Activated naive CD8-positive, alpha-beta T cell treated with anti-CD3 and anti-CD28 coated beads for 36 hours (primary cell): ENCODE results near the gene TRIP4. TPM values are rescaled to one million over a fixed set of nuclear protein-coding genes. Genes with fewer than 3 reads are reported as not detected.

Source experiments
- DNase-seq: peaks from one replicate; pipeline ENCODE4 v3.0.0; 2021
- H3K27ac Mint-ChIP-seq: one replicate; pipeline ENCODE4 v1.8.0; 2022; ENCODE audit warnings: mild to moderate bottlenecking, moderate library complexity, mixed read lengths
- H3K27me3 Mint-ChIP-seq: one replicate; pipeline ENCODE4 v1.8.0; 2022; ENCODE audit warnings: mild to moderate bottlenecking, mixed read lengths
- H3K36me3 Mint-ChIP-seq: one replicate; pipeline ENCODE4 v1.8.0; 2021; ENCODE audit warnings: mild to moderate bottlenecking, mixed read lengths
- H3K4me1 Mint-ChIP-seq: one replicate; pipeline ENCODE4 v1.8.0; 2021; ENCODE audit warnings: mixed read lengths
- H3K4me3 Mint-ChIP-seq: one replicate; pipeline ENCODE4 v1.8.0; 2022; ENCODE audit warnings: mild to moderate bottlenecking, moderate library complexity, mixed read lengths
- H3K9me3 Mint-ChIP-seq: one replicate; pipeline ENCODE4 v1.8.0; 2022; ENCODE audit warnings: mixed read lengths
- total RNA-seq, 2 experiments: library from RNA; stranded (reverse); gene quantifications; one replicate each; pipeline ENCODE4 v1.2.3, GENCODE V29; 2021

Gene TRIP4
- total RNA-seq, 2 experiments from 2014 or later = 18.0 to 18.4 TPM

GRCh38 chr15:64454282-64454681, 66.6 kb downstream of the TRIP4 start:
- Mint-ChIP-seq H3K4me1 (peaks cover 57% of the 10 kb centered on the region), H3K27me3 (no peaks in the 10 kb centered on the region), H3K27ac (no peak overlapping the region), H3K9me3 (no peaks in the 10 kb centered on the region), H3K4me3 (no peak overlapping the region), H3K36me3 (peaks cover 2% of the 10 kb centered on the region)
- DNase-seq = no peak

- Mint-ChIP-seq H3K27me3 (no peaks in the 10 kb centered on the region), H3K27ac (peak overlapping the region; percentile 87), H3K36me3 (peaks cover 2% of the 10 kb centered on the region), H3K4me3 (no peak overlapping the region), H3K9me3 (no peaks in the 10 kb centered on the region), H3K4me1 (peaks cover 57% of the 10 kb centered on the region)
- no peak for DNase-seq
Measured at GRCh38 chr15:64455961-64456371, 68.3 kb downstream of the TRIP4 start.

DNA sequence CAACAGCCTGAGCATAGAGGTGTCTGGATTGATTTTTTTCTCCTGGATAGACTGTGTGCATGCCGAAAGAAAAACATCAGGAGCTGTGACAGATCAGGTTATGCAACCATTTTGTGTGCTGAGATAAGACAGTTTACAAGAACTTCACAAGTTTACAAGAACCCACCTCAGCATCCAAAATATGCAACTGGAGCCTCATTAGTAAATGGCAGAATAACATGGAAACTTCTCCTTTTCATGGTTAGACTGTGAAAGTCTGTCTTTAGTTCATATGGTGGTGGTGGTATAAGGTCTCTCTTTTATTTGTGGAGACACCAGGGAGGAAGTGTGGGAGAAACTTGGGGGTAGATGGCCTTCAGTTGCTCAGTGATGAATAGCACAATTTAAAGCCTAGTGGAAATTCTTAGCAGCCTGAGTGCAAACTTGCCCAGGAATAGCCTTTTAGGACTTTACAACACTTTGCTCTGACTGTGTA, 69.0 kb downstream of the TRIP4 start:
- Mint-ChIP-seq H3K9me3 (no peaks in the 10 kb centered on the region), H3K27me3 (no peaks in the 10 kb centered on the region), H3K27ac (peak overlapping the region; percentile 87), H3K4me3 (peak overlapping the region; percentile 11), H3K36me3 (peaks cover 7% of the 10 kb centered on the region), H3K4me1 (peaks cover 61% of the 10 kb centered on the region)
- no peak for DNase-seq

DNA sequence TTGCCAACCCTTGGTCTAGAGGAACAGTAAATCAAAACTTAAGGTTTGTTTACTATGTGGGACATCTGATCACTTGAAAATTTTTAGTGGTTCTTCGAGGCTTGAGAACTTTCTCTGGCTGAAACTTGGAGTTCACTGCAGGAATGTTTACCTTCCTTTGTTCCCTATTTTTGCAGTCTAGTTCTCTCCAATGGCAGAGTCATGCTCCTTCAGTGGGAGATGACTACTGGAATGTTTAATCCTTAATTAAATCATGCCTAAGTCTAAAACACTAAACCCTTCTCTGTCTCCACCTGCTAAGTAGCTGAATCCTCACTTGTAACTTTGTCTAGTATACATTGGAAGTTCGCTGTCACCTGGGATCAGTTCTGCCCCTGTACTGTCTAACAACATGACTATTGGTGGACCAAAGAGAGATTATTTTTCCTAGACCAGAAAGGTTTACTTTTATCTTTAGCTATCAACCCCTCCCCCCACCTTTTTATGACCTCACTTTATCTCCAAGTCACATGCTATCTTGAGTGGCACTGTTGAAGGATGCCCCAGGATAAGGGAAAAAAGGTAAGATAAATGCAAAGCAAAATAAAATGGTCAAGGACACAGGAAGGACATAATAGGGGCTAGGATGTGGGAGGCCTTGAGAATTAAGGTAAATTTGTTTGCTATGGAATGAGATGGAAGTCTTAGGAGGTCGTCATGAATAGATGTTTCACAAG, 71.6 kb downstream of the TRIP4 start:
- Mint-ChIP-seq H3K27ac (peak overlapping the region; percentile 94), H3K9me3 (no peaks in the 10 kb centered on the region), H3K4me1 (peaks cover 75% of the 10 kb centered on the region), H3K4me3 (peak overlapping the region; percentile 90), H3K36me3 (peaks cover 26% of the 10 kb centered on the region), H3K27me3 (no peaks in the 10 kb centered on the region)
- no peak for DNase-seq

GRCh38 chr15:64460206-64460723, 72.6 kb downstream of the TRIP4 start, which contains the start of gene ZNF609:
Gene ZNF609, plus strand, starts transcription at chr15:64460578. Its CDS starts 38,842 bp downstream, at chr15:64499420.
- Mint-ChIP-seq H3K4me3 (peak within 1 kb of the TSS; percentile 90), H3K9me3 (no peaks in the 10 kb centered on the region), H3K36me3 (peaks cover 35% of the 10 kb centered on the region), H3K4me1 (peaks cover 77% of the 10 kb centered on the region), H3K27ac (peak within 1 kb of the TSS; percentile 94), H3K27me3 (no peaks in the 10 kb centered on the region)
- DNase-seq = peak; percentile 91

- no peaks in the 10 kb centered on the region for H3K27me3 Mint-ChIP-seq
- peak overlapping the region; percentile 87 for H3K4me3 Mint-ChIP-seq
- peak; percentile 35 for DNase-seq
- H3K27ac Mint-ChIP-seq = peak overlapping the region; percentile 91
- no peaks in the 10 kb centered on the region for H3K9me3 Mint-ChIP-seq
- H3K36me3 Mint-ChIP-seq = peaks cover 36% of the 10 kb centered on the region
- H3K4me1 Mint-ChIP-seq = peaks cover 74% of the 10 kb centered on the region
Measured at GRCh38 chr15:64460724-64461720, 73.4 kb downstream of the TRIP4 start.

DNA sequence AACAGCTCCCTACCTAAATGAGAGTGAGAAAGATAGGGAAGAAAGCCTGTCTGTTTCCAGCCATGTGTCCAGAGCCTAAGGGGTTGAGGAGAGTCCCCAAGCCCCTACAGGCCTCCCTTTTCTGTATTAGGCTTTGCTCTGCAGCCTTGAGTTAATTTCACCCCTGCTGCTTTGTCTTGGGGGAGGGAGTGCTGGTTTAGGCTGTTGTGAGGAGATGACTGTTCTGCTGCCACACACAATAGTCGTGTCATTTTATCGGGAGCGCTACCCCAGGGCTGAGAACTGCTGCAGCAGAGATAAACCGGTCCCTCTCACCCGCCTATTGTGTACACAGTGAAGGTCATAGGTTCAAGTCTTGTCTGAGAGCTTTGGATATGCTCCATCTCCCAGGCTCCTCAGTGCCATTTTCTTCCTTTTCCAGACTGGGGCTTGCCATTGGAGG, 74.1 kb downstream of the TRIP4 start:
- peak overlapping the region; percentile 91 for H3K27ac Mint-ChIP-seq
- peaks cover 74% of the 10 kb centered on the region for H3K4me1 Mint-ChIP-seq
- no peaks in the 10 kb centered on the region for H3K27me3 Mint-ChIP-seq
- H3K36me3 Mint-ChIP-seq = peaks cover 37% of the 10 kb centered on the region
- H3K4me3 Mint-ChIP-seq = peak overlapping the region; percentile 87
- no peaks in the 10 kb centered on the region for H3K9me3 Mint-ChIP-seq
- peak; percentile 30 for DNase-seq

GRCh38 chr15:64462492-64462891, 74.9 kb downstream of the TRIP4 start:
- peak overlapping the region; percentile 87 for H3K4me3 Mint-ChIP-seq
- H3K27ac Mint-ChIP-seq = no peak overlapping the region

DNA sequence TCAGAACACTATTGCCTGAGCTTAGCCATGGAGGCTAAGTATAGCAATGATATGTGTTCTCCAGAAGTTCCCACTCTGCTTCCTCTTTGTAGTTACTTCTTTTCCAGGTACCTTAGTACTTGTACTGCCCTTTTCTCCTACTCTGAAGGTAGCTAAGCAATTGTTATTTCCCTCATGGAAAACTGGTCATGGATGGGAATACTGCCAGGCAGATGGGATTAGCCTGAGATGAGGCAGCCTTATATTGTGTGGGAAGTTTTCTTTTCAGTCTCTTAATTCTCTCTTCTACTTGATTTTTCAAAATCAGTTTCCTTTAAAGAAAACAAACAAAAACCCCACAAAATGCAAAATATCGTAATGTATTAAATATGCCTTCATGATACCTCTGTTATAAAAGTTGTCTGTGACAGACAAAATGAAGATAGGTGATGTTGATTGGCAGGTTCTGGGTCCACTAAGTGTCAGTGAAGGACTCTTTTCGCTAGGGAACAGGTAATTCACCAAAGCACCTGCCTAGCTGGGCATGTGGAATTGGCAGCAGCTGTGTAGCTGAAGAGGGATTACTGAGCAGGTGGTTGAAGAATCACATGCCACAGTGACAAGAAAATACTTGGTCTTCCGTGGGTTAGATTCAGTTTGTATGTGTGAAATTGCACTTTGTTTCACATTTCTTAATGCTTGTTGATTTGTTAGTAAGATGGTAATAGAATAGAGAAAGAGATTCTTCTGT, 76.8 kb downstream of the TRIP4 start:
- Mint-ChIP-seq H3K4me1 (peaks cover 68% of the 10 kb centered on the region), H3K36me3 (peaks cover 48% of the 10 kb centered on the region), H3K9me3 (no peaks in the 10 kb centered on the region), H3K4me3 (peak overlapping the region; percentile 5), H3K27ac (peak overlapping the region; percentile 25), H3K27me3 (no peaks in the 10 kb centered on the region)
- DNase-seq = no peak

More at GRCh38 chr15:64462492-64462891, 74.9 kb downstream of the TRIP4 start:
- H3K4me1 Mint-ChIP-seq = peaks cover 74% of the 10 kb centered on the region
- peaks cover 37% of the 10 kb centered on the region for H3K36me3 Mint-ChIP-seq
- H3K9me3 Mint-ChIP-seq = no peaks in the 10 kb centered on the region
- H3K27me3 Mint-ChIP-seq = no peaks in the 10 kb centered on the region
- no peak for DNase-seq

- Mint-ChIP-seq H3K4me1 (peaks cover 64% of the 10 kb centered on the region), H3K27ac (peak overlapping the region; percentile 26), H3K36me3 (peaks cover 48% of the 10 kb centered on the region)
Measured at GRCh38 chr15:64466408-64467141, 78.9 kb downstream of the TRIP4 start.

GRCh38 chr15:64472161-64472560, 84.5 kb downstream of the TRIP4 start:
- Mint-ChIP-seq H3K27ac (no peak overlapping the region), H3K27me3 (no peaks in the 10 kb centered on the region), H3K9me3 (no peaks in the 10 kb centered on the region), H3K36me3 (peaks cover 32% of the 10 kb centered on the region), H3K4me1 (peaks cover 44% of the 10 kb centered on the region), H3K4me3 (no peak overlapping the region)
- DNase-seq = no peak

More at GRCh38 chr15:64466408-64467141, 78.9 kb downstream of the TRIP4 start:
- DNase-seq = no peak
- no peaks in the 10 kb centered on the region for H3K27me3 Mint-ChIP-seq
- no peaks in the 10 kb centered on the region for H3K9me3 Mint-ChIP-seq
- H3K4me3 Mint-ChIP-seq = no peak overlapping the region

GRCh38 chr15:64474846-64475245, 87.2 kb downstream of the TRIP4 start:
- no peak overlapping the region for H3K4me3 Mint-ChIP-seq
- no peaks in the 10 kb centered on the region for H3K27me3 Mint-ChIP-seq
- H3K4me1 Mint-ChIP-seq = peaks cover 35% of the 10 kb centered on the region

GRCh38 chr15:64476550-64476949, 88.9 kb downstream of the TRIP4 start:
- H3K27me3 Mint-ChIP-seq = no peaks in the 10 kb centered on the region
- H3K4me3 Mint-ChIP-seq = no peak overlapping the region
- no peaks in the 10 kb centered on the region for H3K9me3 Mint-ChIP-seq
- DNase-seq = no peak
- peak overlapping the region; percentile 6 for H3K27ac Mint-ChIP-seq
- H3K4me1 Mint-ChIP-seq = peaks cover 36% of the 10 kb centered on the region
- H3K36me3 Mint-ChIP-seq = peaks cover 20% of the 10 kb centered on the region

More at GRCh38 chr15:64474846-64475245, 87.2 kb downstream of the TRIP4 start:
- DNase-seq = no peak
- Mint-ChIP-seq H3K36me3 (peaks cover 21% of the 10 kb centered on the region), H3K27ac (no peak overlapping the region), H3K9me3 (no peaks in the 10 kb centered on the region)

- H3K9me3 Mint-ChIP-seq = no peaks in the 10 kb centered on the region
- no peaks in the 10 kb centered on the region for H3K27me3 Mint-ChIP-seq
- no peak overlapping the region for H3K4me3 Mint-ChIP-seq
- no peak for DNase-seq
- H3K27ac Mint-ChIP-seq = no peak overlapping the region
- H3K4me1 Mint-ChIP-seq = peaks cover 35% of the 10 kb centered on the region
- H3K36me3 Mint-ChIP-seq = peaks cover 17% of the 10 kb centered on the region
Measured at GRCh38 chr15:64478863-64479262, 91.2 kb downstream of the TRIP4 start.
